KG1 (cell line): Measurements from ENCODE around the gene PIP5K1C.
"Not testable (repeated sequence)": the region's sequence is repeated elsewhere in the genome, so short reads cannot be mapped to it uniquely, and the experiment has no call there.

Source experiments
- DNase-seq: peaks from one replicate; lab custom pipeline; 2025; lab: John Stamatoyannopoulos, UW

PIP5K1C gene

DNA sequence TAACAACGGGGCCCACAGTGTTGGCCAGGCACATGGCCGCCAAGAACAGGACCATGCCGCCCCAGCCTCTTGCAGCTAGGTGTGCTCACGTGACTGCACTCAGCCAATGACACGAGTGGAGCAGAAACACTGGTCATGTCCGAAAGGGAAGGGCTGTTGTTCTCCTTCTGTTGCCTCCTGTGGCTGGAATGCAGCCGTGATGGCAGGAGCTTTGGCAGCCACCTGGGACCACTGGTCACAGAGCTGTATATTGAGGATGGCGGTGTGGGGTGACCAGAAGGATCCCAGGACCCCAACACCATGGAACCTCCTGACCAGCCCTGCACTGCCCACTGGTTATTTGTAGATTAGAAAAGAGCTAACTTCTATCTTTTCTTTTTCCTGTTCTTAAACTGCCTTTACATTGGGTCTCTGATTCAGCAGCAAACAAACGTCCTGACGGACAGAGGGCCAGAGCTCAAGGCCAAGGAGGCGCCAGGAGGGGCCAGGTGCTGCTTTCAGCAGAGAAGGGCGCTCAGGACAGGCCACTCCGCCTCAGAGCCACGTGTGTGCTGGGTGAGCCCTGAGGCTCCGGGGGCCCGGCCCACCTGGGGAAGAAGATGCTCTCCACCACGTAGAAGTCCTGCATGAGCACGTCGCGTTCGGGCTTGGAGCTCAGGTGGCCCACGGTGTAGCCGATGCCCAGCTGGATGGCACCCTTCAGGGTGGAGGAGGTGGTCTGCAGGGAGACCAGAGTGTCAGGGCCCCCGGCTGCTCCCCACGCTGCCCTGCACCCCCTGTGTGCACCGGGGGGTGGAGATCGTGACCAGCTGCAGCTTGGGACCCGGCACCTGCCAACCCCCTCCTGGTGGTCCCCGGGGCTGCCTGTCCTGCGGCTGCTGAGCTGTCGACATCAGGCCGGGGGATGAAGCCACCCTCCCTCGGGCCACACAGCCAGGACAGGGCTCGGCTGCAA is 38.7 kb downstream of the PIP5K1C start:
- DNase-seq: no peak

DNA sequence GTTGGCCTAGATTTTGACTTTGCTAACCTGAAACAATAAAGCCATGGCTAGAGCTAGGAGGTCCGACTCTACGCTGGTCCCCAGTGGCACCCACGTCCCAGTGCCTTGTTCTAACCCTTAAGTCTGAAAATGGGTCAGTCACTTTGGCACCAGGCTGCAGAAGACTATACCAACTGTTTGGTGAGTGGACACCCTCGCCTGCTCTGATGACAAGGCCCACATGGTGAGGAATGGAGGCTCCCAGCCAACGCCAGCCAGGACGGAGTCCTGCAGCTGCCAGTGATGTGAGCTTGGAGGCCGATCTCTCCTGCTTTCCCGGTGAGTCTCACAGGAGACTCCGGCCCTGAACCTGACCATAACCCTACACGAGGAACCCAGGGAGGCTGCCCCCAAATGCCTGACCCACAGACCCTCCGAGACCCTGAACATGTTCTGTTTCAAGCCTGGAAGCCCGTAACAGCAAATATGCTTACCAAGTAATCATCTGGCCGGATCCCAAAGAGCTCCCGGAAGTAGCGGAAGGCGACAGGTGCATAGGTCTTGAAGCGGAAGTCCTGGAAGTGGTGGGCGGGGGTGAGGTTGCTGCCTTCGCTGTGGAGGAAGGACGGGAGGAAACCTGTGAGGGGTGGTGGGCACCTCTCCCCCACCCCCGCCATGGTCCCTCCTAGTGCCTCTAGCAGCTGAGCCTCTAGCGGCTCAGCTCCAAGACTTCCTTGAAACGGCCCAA is 39.6 kb downstream of the PIP5K1C start:
- no peak for DNase-seq

DNA sequence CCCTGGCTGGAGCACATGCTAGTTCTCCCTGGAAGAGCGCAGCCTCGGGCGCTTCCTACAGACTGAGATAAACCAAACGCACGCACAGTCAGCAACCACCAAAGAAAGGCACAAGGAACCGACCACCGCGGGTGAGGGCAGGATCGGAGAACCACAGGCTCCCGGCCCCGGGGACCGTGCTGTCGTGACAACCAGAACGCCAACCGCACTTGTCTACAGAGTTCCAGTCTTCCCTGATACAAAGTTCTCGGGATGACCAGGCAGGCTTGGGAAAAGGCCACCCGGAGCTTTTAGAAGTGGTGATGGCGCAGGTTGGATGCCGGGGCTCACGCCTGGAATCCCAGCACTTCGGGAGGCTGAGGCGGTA is 40.5 kb downstream of the PIP5K1C start:
- DNase-seq: no peak

DNA sequence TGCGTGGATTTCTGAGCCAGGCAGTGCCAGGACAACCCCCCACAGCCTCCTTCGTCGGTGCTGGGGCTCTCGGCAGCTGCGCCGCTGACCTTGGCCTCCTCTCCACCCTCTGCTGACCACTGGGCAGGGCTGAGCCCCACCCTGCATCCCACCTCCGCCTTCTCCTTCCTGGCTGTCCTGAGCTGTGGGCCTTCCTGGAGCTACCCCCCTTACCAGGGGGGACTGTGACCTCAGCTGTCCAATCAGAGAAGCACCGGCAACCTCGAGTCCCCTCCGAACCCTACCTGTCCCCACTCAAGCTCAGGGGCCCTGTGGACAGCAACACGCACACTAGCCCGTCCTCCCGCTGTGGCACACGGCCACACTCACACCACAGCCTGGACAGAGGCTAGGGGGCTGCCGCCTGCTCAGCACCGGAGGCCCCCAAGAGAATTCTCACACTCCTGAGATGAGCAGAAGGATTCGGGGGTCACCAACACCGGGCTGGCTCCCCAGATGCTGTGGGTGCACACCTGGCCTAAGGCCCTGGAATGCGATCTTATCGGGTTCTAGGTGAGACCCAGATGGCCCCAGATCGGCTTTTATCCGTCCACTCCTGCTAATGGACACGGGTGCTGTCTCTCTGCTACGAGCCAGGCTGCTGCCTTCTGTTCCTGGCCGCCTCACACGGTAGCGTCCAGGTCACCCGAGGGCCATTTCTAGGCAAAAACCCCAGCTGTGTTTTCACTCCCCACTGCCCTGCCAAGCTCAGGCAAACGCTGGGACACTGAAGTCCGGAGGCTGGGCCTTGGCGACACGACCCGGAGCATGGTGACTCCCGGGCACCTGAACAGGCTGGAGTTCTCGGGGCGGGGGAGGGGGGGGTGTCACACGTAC is 41.2 kb downstream of the PIP5K1C start:
- no peak for DNase-seq

DNA sequence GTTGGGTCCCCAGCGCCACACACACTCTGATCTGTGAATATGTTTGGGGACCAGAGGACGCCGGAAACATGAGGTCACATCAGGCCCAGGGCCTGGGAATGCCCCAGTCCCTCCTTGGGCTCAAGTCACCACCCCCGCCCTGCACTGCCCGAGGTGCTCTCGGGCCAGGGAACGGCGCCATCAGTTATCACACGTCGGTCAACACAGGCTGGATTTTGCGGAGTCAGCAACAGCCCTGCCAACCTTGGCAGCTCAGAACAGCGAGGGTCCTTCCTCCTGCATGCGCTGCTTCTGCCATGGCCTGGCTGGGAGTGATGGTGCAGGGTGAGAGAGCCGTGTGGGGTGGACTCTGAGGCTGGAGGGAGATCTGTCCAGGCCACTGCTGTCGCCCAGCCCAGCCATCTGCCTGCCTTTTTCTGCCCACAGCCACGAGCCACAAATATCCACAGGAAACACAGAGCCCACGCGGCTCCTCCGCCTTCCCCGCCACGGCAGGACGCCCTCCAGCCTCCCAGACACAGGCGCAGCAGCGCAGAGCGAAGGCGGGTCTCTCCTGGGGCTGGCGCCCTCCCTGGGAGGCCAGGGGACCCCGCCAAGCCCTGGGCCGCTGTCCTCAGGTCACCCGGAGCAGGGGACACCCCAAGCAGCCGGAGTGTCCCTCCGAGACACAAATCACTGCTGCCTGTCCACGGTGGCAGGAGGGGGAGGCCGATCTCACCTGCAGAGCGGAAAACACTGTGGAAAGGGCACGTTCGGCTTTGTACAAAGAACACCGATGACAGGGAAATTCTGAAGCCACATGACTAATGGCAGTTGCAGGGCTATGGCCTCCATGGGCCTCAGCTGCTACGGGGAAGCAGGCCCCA is 42.0 kb downstream of the PIP5K1C start:
- no peak for DNase-seq

DNA sequence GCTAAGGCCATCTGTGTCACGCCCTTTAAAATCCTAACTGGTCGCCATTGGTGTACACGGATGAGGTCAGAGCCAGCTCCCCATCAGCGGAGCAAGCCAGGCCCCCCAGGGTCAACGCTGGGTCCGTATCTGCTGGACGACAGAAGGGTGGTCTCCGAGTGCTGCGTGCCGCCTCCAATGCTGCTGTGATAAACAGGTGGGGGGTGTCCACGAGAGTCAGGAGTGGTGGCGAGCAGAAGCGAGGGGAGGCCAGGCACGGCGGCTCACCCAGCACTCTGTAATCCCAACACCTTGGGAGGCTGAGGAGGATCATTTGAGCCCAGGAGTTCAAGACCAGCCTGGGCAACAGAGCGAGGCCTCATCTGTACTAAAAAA is 42.9 kb downstream of the PIP5K1C start:
- DNase-seq: no peak

DNA sequence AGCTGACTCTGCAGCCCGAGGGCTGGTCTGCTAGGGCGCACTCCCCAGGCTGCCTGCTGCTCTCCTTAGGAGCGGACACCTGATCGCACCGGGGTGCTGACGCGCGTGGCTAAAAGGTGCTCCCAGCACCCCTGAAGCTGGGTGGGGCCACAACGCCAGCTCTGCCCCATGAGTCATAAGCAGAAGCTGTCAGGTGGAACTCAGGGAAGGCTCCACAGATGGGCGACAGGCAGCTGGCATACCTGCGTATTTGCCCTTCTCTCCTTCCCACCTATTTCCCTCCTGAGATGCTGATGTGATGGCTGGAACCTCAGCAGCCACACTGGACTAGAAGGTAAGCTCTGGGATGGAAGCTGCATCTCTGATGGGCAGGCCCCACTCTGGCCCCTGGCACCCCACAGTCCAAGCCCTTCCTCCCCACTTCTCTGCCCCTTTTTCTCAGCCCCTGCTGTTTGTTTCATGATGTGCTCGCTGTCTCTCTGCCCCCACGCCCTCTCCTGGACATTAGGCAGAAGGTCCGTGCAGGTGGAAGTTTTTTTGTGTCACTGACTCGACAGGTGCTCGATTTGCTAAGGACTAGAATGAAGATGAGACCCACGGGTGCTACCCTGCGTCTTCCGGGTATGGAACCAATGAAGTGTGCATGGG is 43.4 kb downstream of the PIP5K1C start:
- no peak for DNase-seq

DNA sequence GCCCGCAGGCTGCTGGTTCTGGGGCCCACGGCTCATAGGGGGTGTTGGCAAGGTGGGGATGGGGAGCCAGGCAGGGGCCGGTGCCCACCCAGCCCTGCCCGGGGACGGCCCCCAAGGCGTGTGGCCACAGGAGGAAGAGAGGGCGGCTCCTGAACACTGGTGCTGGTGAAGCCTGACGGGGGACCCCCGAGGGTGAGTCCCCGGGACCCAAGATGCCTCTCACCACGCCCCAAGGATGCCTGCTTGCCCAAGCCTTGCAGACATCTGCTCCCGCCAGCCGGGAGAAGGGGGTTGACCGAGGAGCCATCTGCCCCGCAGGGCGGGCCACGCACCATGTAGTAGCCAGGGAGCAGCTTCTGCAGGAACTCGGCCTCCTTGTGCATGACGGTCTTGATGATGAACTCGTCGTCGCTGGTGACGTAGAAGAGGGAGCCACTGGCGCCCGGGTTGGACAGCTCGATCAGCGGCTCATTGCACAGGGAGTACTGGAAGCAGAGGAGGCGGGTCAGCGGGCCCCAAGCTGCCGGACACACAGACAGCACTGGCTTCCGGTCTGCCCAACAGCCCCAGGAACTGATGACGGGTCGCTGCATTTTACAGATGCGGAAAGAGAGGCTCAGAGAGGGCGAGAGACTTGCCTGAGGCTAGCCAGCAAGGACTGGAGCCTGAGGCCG is 44.1 kb downstream of the PIP5K1C start:
- no peak for DNase-seq

DNA sequence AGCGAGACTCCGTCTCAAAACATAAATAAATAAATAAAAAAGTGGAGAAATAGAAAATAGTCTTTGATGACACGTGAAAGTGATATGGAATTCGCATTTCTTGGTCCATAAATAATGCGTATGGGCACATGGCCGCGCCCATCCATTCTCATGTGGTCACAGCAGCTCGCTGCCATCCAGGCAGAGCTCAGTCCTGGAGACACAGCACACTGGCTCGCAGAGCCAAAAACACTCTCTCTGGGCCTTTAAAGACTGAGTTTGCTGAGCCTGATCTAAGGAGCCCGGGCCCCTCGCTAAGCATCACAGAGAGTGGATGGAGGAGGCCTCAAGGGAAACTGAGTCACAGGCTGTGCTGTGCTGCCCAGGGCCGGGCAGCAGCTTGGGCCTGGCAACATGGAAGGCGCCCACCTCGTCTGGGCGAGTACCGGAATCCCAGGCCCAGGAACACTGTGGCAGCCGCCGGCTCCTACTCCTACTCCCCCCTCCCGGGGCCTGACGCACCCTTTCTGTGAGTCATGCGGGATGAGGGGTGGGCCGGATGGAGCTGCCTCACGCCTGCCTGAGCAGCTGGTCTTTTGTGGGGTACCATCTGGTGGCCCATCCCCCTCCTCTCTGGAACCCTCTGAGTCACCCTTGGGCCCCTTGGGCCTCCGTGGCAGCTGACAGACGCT is 44.7 kb downstream of the PIP5K1C start:
- DNase-seq: no peak

DNA sequence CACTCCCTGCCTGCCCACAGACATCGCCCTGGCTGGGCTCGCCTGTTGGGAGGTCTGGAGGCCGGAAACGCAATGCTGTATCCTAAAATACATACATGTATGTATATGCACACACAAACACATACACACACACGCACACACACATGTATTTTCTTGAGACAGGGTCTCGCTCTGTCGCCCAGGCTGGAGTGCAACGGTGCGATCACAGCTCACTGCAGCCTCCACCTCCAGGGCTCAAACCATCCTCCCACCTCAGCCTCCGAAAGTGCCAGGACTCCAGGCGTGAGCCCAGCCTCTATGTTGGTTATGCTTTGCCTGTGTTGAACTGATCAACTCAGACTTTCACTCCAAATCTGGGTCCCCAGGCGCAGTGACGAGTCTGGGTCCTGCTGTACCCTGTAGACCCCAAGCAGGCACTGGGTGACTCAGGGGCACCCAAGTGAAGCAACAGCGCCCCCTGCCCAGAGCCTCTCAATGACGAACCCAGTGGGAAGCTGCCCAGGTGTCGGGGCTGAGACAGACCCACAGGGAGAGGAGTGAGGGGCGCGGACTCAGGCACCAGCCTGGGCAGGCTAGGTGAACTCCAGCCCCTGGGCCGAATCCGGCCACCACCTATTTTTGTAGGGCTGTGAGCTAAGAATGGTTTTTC is 46.3 kb downstream of the PIP5K1C start:
- DNase-seq: no peak

DNA sequence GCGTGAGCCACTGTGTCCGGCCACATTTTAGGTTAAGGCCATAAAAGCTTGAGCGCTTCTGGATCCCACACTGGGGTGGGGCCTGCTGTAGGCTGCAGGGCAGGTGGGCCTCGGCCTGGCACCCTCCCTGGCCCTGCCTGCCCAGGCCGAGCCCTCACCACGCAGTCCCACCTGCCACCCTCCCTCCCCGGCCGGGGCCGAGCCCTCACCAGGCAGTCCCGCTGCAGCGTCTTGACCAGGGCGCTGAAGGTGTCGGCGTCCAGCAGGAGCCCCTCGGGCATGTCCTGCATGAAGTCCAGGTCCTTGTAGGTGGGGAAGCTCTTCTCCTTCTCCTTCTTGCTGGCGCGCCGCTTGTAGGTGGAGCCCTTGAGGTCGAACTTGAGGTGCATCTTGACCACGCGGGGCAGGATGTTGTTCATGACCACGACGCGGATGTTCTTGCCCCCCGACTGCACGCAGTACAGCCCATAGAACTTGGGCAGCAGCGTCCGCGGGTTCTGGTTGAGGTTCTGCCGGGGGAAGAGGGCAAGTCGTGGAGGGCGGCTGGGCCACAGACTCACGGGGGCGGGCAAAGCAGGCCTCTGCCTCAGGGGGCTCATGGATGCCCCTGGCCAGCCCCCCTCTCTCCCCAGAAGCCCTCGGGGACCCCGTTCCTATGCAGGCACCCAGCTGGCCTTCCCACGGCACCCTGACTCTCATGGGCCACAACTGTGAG is 47.0 kb downstream of the PIP5K1C start:
- DNase-seq: no peak

DNA sequence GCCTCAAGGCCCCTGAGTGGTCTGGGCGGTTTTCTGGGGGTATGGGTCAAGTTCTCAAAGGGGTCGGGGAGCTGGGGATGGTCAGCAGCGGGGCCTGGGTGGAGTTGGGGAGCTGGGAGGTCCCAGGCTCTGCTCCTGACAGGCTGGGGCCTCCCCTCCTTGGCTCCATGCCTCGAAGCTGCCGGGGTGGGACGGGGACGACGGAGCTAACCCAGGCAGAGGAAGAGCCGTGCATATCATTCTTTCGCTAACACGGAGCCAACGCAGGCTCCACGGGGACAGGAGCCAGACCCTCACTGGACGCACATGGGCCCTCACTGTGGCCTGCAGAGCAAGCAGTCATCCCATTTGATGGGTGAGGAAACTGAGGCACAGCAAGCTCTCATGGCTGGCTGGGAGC is 47.8 kb downstream of the PIP5K1C start:
- no peak for DNase-seq

DNA sequence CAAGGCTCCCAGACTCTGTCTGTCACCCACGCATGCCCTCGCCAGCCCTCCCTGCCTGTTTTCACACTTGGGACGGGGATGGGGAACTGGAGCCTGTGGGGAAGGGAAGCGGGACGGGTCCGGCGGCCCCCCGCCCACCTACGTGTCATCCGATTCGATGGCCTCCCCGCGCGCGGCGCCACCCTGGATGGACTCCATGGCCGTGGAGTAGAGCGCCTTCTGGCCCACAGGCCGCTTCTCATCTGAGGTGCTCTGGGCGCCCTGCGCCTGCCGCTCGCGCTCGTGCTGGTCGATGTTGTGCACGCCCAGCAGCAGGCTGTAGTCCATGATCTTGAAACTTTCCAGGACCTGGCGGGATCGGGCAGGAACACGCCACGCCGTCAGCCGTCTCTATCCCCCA is 48.6 kb downstream of the PIP5K1C start:
- no peak for DNase-seq

DNA sequence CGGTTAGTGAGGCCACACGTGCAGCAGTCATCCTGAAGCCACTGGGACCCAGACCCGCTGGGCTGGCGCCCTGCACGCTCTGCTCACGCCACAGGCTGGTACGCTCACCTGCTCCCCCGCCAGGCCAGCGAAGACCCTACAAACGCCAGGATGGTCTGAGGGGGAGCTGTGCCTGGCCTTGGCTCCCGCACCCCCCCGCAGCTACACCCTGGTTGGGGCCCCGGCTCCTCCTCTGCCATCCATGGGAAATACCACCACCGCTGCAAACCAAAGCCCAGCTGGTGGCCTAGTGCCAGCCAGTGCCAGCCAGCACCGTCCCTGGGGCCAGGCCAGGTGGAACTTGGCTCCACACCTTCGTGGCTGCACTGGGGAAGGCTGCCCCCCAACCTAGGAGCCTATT is 50.4 kb downstream of the PIP5K1C start:
- no peak for DNase-seq

DNA sequence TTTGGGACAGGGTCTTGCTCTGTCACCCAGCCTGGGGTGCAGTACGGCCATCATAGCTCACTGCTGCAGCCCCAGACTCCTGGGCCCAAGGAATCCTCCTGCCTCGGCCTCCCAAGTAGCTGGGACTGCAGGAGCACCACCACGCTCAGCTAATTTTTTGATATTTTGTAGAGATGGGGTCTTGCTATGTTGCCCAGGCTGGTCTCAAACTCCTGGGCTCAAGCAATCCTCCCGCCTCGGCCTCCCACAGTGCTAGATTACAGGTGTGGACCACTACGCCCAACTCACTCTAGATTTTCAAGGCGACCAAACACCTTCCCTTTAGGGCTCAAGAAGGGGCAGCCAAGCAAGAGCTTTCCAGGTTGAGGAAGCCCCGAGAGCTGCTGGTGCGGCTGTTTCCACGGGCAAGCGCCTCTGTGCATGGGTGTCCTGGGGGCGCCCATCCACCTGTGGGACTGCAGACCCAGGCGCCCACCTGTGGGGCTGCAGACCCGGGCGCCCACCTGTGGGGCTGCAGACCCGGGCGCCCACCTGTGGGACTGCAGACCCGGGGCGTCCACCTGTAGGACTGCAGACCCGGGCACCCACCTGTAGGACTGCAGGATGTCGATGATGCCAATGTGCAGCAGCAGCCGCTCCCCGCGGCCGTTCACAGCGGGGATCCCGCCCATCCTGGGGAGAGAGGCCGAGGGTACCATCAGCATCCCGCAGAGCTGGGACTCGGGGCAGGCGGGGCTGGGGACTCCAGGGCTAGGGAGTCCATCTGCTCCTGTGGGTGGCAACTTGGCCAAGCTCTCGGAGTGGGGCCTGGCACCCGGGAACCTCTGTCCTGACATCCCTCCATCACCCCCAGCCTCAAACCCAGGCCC is 52.0 kb downstream of the PIP5K1C start:
- no peak for DNase-seq

DNA sequence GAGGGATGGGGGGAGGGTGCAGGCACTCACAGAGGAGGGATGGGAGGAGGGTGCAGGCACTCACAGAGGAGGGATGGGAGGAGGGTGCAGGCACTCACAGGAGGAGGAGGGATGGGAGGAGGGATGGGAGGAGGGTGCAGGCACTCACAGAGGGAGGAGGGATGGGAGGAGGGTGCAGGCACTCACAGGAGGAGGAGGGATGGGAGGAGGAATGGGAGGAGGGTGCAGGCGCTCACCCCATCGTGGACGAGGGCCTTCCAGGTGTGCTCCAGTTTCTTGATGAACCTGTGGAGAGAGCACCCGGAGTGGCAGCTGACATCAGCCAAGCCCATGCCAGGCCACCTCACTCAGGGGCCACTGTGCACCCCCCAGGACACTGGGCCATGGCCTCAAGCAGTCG is 53.2 kb downstream of the PIP5K1C start:
- DNase-seq: not testable (repeated sequence)

DNA sequence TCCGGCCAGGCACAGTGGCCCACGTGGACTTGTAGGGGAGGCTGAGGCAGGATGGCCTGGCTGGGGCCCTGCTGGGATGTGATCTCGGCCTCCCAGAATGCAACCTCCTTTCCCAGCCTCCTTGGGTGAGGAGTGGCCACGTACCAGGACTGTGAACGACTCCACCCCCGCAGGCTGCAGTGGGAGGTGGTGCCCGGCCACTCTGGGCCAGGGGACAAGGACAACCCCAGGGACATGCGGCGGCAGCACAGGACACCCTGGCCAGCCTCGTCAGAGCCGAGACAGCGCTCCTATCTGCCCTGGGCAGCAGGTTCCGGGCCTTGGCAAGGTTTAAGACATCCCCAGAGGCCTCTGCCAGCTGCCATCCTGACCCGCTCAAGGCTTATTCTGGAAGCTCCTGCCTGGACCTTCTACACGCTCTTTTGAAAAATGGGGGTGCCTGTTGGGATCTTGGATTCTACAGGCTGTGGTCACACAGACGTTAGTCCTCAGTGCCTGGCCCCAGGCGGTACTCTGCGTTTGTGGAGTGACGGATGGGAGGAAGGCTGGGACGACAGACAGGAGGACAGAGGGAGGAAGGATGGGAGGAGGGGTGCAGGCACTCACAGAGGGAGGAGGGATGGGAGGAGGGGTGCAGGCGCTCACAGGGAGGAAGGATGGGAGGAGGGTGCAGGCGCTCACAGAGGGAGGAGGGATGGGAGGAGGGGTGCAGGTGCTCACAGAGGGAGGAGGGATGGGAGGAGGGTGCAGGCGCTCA is 53.8 kb downstream of the PIP5K1C start:
- DNase-seq: no peak
